MCF 10A (cell line): ENCODE measurements around the gene SLC45A3. TPM values are rescaled to one million over a fixed set of nuclear protein-coding genes. Genes with fewer than 3 reads are reported as not detected.

Experiments used
- BruUV-seq: library from RNA; stranded (reverse); fragments of 400-500 nt; replicated peaks from 2 replicates; lab custom pipeline; 2021; lab: Mats Ljungman, UMichigan
- CTCF ChIA-PET: fragments of 300-600 bp; sonication (Branson Sonifier 250); formaldehyde crosslinking; extraction: SDS; loops from one replicate; lab custom pipeline; 2021; ENCODE audit warnings: antibody characterized with exemption, inconsistent platforms; lab: Yijun Ruan, JAX
- POLR2A ChIA-PET: fragments of 300-600, 350-650 bp; sonication (Branson Sonifier 250); formaldehyde crosslinking; extraction: SDS; loops from one replicate; lab custom pipeline; 2020; ENCODE audit warnings: antibody characterized with exemption, inconsistent platforms; lab: Yijun Ruan, JAX
- DNase-seq: peaks from one replicate; pipeline ENCODE4 v3.0.0-alpha.2; 2018; ENCODE audit not compliant: unreplicated experiment
- H3K27ac Mint-ChIP-seq: one replicate; pipeline ENCODE4 v1.8.0; 2022; ENCODE audit warnings: mild to moderate bottlenecking, low read depth, mixed read lengths; ENCODE audit not compliant: unreplicated experiment
- H3K27me3 Mint-ChIP-seq: one replicate; pipeline ENCODE4 v1.8.0; 2022; ENCODE audit warnings: mixed read lengths; ENCODE audit not compliant: insufficient read depth, unreplicated experiment
- H3K36me3 Mint-ChIP-seq: one replicate; pipeline ENCODE4 v1.8.0; 2022; ENCODE audit warnings: mild to moderate bottlenecking, moderate library complexity, mixed read lengths; ENCODE audit not compliant: insufficient read depth, unreplicated experiment
- H3K4me1 Mint-ChIP-seq: one replicate; pipeline ENCODE4 v1.8.0; 2022; ENCODE audit warnings: mixed read lengths; ENCODE audit not compliant: insufficient read depth, unreplicated experiment
- H3K4me3 Mint-ChIP-seq: one replicate; pipeline ENCODE4 v1.8.0; 2022; ENCODE audit warnings: mild to moderate bottlenecking, moderate library complexity, mixed read lengths; ENCODE audit not compliant: unreplicated experiment
- H3K9me3 Mint-ChIP-seq: one replicate; pipeline ENCODE4 v1.8.0; 2022; ENCODE audit warnings: mixed read lengths; ENCODE audit not compliant: unreplicated experiment
- intact Hi-C: fragments of 100-400 bp; cut with micrococcal nuclease; formaldehyde crosslinking; loops from 2 replicates; pipeline ENCODE4 v1.14.1; 2022
- total RNA-seq: library from RNA; stranded (reverse); gene quantifications from 2 replicates; pipeline ENCODE4 v1.2.3, GENCODE V29; 2022
- TF ChIP-seq, protein P1 (sequence below): fragments of 200-600 bp; IDR thresholded peaks from one replicate; pipeline ENCODE4 v1.8.0; 2022; ENCODE audit warnings: antibody characterized with exemption, mild to moderate bottlenecking; ENCODE audit not compliant: unreplicated experiment

SLC45A3 gene
- total RNA-seq, 1 experiment from 2014 or later, result 3.1 TPM

- intact Hi-C loops, result no loop called here
- Mint-ChIP-seq H3K9me3 (no peaks in the 10 kb centered on the region), H3K4me3 (no peak overlapping the region), H3K27ac (no peak overlapping the region), H3K27me3 (no peaks in the 10 kb centered on the region), H3K4me1 (peaks cover 19% of the 10 kb centered on the region), H3K36me3 (peaks cover 7% of the 10 kb centered on the region)
- ChIA-PET CTCF (interaction anchor here (0.5 to 13.9 kb wide), 9 partner anchors 9 to 1217 kb away, joined by 3 to 592 read pairs (median 4); no protein-coding TSS in a partner anchor), POLR2A (interaction anchor here (0.6 to 1.8 kb wide), 3 partner anchors 35 to 82 kb away, joined by 4 read pairs; no protein-coding TSS in a partner anchor)
- no peak for DNase-seq
- BruUV-seq, result no TSS peak
- TF ChIP-seq, protein P1, sequence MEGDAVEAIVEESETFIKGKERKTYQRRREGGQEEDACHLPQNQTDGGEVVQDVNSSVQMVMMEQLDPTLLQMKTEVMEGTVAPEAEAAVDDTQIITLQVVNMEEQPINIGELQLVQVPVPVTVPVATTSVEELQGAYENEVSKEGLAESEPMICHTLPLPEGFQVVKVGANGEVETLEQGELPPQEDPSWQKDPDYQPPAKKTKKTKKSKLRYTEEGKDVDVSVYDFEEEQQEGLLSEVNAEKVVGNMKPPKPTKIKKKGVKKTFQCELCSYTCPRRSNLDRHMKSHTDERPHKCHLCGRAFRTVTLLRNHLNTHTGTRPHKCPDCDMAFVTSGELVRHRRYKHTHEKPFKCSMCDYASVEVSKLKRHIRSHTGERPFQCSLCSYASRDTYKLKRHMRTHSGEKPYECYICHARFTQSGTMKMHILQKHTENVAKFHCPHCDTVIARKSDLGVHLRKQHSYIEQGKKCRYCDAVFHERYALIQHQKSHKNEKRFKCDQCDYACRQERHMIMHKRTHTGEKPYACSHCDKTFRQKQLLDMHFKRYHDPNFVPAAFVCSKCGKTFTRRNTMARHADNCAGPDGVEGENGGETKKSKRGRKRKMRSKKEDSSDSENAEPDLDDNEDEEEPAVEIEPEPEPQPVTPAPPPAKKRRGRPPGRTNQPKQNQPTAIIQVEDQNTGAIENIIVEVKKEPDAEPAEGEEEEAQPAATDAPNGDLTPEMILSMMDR, result no peak
Measured at GRCh38 chr1:205666372-205667166, 13.7 kb downstream of the SLC45A3 start.

DNA sequence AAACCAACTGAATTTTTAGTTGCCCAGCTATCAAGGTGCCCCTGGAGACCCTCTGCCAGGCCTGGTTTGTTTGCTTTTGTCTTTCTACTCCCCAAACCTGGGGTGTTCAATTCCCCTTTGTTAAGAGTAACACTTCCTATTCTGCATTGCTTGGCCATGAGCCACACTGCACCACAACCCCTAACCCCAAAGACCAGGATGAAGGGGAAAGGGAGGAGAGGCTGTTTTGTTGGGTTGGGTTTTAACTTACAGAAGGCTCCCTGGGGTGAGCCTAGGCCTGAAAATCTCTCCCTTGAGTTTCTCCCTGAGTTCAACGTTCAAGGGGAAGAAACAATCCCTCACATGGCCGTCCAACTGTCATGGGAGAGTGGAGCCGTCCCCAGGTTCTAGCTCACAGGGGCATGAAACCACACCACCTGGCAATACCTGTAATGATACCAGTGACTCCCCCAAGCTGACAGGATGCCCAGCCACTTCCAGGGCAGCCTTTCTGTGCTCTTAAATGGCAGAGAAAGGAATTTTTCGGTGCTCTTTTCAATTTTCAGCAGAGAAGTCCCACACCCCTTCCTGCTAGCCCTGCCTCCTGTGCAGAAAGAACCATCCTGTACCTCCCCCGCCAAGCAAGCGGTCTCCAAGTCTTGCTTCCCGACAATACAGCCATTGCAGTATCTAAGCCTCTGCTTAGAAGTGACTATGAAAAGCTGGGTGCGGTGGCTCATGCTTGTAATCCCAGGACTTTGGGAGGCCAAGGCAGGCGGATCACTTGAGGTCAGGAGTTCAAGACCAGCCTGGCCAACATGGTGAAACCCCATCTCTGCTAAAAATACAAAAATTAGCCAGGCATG lies 14.9 kb downstream of the SLC45A3 start:
- H3K27ac Mint-ChIP-seq, result no peak overlapping the region
- H3K9me3 Mint-ChIP-seq, result no peaks in the 10 kb centered on the region
- ChIA-PET POLR2A (interaction anchor here (1.2 to 2.1 kb wide), 2 partner anchors 45 to 74 kb away, joined by 4 to 8 read pairs; no protein-coding TSS in a partner anchor), CTCF (interaction anchor here (0.6 to 13.9 kb wide), 7 partner anchors 8 to 244 kb away, joined by 3 to 592 read pairs (median 7); partner anchors contain the start of gene ELK4)
- TF ChIP-seq, protein P1, result no peak
- DNase-seq, result no peak
- no peaks in the 10 kb centered on the region for H3K27me3 Mint-ChIP-seq
- H3K36me3 Mint-ChIP-seq, result peaks cover 7% of the 10 kb centered on the region
- no TSS peak for BruUV-seq
- H3K4me3 Mint-ChIP-seq, result no peak overlapping the region
- peaks cover 19% of the 10 kb centered on the region for H3K4me1 Mint-ChIP-seq
- intact Hi-C loops, result no loop called here

- ChIA-PET CTCF (interaction anchor here (0.6 to 13.9 kb wide), 7 partner anchors 9 to 140 kb away, joined by 3 to 592 read pairs (median 4); partner anchors contain the start of gene ELK4), POLR2A (interaction anchor here (0.5 to 2.1 kb wide), 5 partner anchors 29 to 559 kb away, joined by 3 to 8 read pairs (median 3); no protein-coding TSS in a partner anchor)
- peaks cover 7% of the 10 kb centered on the region for H3K36me3 Mint-ChIP-seq
- TF ChIP-seq, protein P1, result no peak
- no peaks in the 10 kb centered on the region for H3K27me3 Mint-ChIP-seq
- no TSS peak for BruUV-seq
- no peaks in the 10 kb centered on the region for H3K9me3 Mint-ChIP-seq
- peaks cover 19% of the 10 kb centered on the region for H3K4me1 Mint-ChIP-seq
- intact Hi-C loops, result no loop called here
- H3K27ac Mint-ChIP-seq, result no peak overlapping the region
- peak; percentile 85 for DNase-seq
- H3K4me3 Mint-ChIP-seq, result no peak overlapping the region
Measured at GRCh38 chr1:205664399-205665017, 15.8 kb downstream of the SLC45A3 start.
